ENCODE measurements around the gene WDSUB1.

Gene WDSUB1

DNA sequence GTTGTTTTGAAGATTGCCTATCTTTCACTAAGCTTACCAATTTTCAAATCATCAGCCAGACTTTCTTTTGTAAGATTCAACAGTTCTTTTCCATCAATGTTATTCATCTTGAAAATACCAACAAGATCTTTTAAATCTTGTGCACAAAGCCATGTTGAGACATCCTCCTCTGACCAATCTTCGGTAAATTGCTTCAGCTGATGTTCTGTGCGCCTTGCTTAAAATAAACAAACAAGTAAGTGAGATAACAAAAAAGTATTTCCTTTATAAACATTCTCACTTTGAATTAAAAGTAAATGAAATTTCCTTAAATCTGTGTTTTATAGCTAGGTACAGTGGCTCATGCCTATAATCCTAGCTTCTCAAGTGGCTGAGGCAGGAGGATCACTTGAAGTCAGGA, 30.3 kb downstream of the WDSUB1 start:
- no peak overlapping the region for H3K4me3 ChIP-seq (ENCODE audit: low read depth, low read length)
- peak; percentile 28 for DNase-seq (ENCODE audit: low read depth, low spot score)
- in situ Hi-C loops (cut with HindIII; ENCODE audit: low sequenced_read_pairs), result no loop called here
- TF ChIP-seq, protein P1, sequence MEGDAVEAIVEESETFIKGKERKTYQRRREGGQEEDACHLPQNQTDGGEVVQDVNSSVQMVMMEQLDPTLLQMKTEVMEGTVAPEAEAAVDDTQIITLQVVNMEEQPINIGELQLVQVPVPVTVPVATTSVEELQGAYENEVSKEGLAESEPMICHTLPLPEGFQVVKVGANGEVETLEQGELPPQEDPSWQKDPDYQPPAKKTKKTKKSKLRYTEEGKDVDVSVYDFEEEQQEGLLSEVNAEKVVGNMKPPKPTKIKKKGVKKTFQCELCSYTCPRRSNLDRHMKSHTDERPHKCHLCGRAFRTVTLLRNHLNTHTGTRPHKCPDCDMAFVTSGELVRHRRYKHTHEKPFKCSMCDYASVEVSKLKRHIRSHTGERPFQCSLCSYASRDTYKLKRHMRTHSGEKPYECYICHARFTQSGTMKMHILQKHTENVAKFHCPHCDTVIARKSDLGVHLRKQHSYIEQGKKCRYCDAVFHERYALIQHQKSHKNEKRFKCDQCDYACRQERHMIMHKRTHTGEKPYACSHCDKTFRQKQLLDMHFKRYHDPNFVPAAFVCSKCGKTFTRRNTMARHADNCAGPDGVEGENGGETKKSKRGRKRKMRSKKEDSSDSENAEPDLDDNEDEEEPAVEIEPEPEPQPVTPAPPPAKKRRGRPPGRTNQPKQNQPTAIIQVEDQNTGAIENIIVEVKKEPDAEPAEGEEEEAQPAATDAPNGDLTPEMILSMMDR (IDR thresholded peaks at IDR 0.05; ENCODE audit: low read depth, low read length), result no peak

DNA sequence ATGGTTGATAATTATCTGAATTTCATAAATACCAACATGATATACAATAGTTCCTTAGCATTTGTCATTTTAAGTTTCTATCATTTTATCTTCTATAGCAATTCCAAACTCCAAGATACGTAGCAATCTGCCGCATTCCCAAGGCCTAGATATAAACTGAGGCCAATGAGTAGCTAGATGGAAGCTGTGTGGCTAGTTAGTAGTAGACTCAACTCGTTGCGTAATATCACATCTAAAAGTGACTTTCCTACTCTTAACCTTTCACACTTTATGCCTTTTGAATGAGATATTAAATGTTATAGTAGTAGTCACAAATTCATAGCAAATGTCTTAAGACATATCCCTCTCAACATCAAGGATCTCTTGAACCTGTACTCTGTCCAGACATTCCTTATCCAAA, 33.6 kb downstream of the WDSUB1 start:
- no peak overlapping the region for H3K4me3 ChIP-seq (ENCODE audit: low read depth, low read length)
- TF ChIP-seq, protein P1 (IDR thresholded peaks at IDR 0.05; ENCODE audit: low read depth, low read length), result no peak
- no peak for DNase-seq (ENCODE audit: low read depth, low spot score)
- in situ Hi-C loops (cut with HindIII; ENCODE audit: low sequenced_read_pairs), result no loop called here

DNA sequence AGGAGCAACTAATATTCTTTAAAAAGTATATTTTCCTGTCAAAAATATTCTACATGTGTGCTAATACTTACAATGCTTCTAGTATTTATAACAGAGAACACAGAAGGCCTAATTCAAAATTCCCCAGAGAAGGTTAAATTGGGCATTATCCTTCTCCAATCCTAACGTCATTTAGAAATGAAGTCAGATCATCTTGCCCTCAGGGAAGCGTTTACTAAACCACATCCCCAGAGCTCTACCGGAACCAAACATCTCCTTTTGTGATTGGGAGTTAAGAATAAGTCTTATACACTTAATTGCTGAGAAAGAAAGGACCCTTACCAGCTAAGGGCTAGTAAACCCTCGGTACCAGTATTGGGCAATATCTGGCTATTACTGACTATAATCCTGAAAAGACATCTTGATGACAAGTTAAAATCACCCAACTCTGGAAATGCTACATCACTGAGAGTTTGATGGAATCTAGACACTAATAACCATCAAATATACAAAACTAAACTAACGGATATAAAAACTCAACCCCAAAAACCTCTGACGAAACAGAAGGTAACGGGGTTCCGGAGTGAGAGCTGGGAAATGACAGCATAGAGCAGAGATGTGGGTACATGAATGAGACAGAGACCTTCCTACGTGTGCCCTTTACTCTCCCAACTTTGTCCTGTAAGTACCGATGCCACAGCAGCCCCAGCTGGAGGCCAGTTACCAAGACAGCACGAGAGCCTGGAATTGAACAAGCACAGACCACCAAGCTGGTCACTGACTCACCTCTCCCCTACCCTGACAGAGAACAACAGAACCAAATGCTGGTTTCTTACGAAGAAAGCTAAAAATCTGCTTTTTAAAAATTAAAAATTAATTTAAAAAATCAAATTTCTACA, 35.0 kb downstream of the WDSUB1 start:
- in situ Hi-C loops (cut with HindIII; ENCODE audit: low sequenced_read_pairs), result no loop called here

DNA sequence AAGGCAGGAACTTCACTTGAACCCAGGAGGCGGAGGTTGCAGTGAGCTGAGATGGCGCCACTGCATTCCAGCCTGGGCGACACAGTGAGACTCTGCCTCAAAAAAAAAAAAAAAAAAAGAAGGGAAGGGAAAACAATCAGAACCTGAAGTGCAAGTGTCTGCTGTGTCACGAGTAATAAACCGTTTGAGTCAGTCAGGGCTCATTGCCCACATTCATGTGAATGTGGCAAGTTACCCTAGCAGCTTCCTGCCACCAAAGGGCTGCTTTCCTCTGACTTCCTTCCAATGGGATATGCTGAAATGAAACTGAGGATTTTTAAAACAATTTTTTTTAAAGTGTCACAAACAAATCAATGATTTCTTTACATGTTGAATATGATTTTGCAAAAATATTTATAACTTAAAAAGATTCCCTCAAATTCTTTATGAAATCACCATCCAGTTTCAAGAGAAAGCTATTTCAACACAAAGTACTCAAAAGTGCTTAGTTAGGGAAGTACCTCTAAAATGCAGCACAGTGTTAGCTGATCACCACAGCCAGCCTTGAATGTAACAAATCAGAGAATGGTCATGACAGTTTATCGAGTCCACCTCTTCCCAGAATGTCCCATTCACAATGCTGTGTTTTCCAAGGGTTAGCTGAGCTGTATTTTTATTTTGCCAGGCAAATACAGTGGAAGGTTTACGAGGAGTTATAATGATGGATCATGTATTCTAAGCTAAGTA, 36.4 kb downstream of the WDSUB1 start:
- TF ChIP-seq, protein P1 (IDR thresholded peaks at IDR 0.05; ENCODE audit: low read depth, low read length), result no peak

More for the DNA sequence above, 35.0 kb downstream of the WDSUB1 start:
- H3K4me3 ChIP-seq (ENCODE audit: low read depth, low read length), result no peak overlapping the region
- TF ChIP-seq, protein P1 (IDR thresholded peaks at IDR 0.05; ENCODE audit: low read depth, low read length), result no peak
- no peak for DNase-seq (ENCODE audit: low read depth, low spot score)

DNA sequence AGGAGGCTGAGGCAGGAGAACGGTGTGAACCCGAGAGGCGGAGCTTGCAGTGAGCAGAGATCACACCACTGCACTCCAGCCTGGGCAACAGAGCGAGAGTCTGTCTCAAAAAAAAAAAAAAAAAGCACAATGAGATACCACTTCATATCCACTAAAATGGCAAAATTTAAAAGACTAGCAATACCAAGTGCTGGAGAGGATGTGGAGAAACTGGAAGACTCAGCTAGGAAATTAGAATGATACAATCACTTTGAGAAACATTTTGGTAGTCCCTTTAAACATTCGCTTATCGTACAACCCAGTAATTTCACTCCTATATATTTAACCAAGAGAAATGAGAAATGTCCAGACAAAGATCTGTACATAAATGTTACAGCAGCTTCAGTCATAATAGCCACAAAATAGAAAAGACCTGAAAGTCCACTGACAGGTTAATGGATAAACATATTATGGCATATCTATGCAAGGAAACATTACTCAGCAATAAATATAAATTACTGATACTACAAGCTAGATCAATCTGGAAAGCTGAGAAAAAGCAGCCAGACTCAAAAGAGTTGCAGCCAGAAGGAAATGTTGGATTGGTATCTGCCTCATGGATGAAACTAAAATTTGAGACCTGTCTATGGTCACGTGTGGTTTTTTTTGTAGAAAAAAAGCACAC, 40.0 kb downstream of the WDSUB1 start:
- TF ChIP-seq, protein P1 (IDR thresholded peaks at IDR 0.05; ENCODE audit: low read depth, low read length), result no peak
- no peak overlapping the region for H3K4me3 ChIP-seq (ENCODE audit: low read depth, low read length)
- DNase-seq (ENCODE audit: low read depth, low spot score), result no peak
- in situ Hi-C loops (cut with HindIII; ENCODE audit: low sequenced_read_pairs), result no loop called here

More for the DNA sequence above, 36.4 kb downstream of the WDSUB1 start:
- in situ Hi-C loops (cut with HindIII; ENCODE audit: low sequenced_read_pairs), result no loop called here
- DNase-seq (ENCODE audit: low read depth, low spot score), result peak; percentile 75
- no peak overlapping the region for H3K4me3 ChIP-seq (ENCODE audit: low read depth, low read length)

DNA sequence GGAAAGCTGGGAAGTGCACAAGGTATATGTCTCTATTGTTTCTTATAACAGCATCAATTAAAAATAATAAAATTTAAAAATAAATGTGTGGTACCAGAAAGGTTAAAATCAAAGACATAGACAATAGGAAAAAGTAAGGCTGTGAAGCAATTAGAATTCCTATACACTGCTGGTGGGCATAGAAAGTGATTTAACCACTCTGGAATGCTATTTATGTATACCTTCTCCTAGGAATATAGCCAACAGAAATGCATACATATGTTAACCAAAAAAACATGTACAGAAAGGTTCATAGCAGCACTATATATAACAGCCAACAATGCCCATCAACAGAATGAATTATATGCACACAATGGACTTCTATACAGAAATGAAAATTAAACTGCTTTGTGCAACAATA, 43.0 kb downstream of the WDSUB1 start:
- DNase-seq (ENCODE audit: low read depth, low spot score), result no peak
- in situ Hi-C loops (cut with HindIII; ENCODE audit: low sequenced_read_pairs), result no loop called here
- no peak overlapping the region for H3K4me3 ChIP-seq (ENCODE audit: low read depth, low read length)
- TF ChIP-seq, protein P1 (IDR thresholded peaks at IDR 0.05; ENCODE audit: low read depth, low read length), result no peak
